ENCODE results near the gene DAZAP2.
"Not testable (repeated sequence)": the region's sequence is repeated elsewhere in the genome, so short reads cannot be mapped to it uniquely, and the experiment has no call there.

DAZAP2 gene

GRCh38 chr12:51225234-51225633 lies 13.4 kb upstream of the DAZAP2 start:
- H3K27ac Mint-ChIP-seq = no peak overlapping the region
- H3K36me3 Mint-ChIP-seq = peaks cover 4% of the 10 kb centered on the region
- no peak overlapping the region for H3K4me3 Mint-ChIP-seq
- H3K9me3 Mint-ChIP-seq = no peaks in the 10 kb centered on the region
- peaks cover 2% of the 10 kb centered on the region for H3K4me1 Mint-ChIP-seq
- ATAC-seq (ENCODE audit: low read depth) (no peak), DNase-seq (ENCODE audit: low spot score in 2 of 2) (no peak)
- no peaks in the 10 kb centered on the region for H3K27me3 Mint-ChIP-seq

GRCh38 chr12:51225771-51226170 lies 12.9 kb upstream of the DAZAP2 start:
- no peaks in the 10 kb centered on the region for H3K27me3 Mint-ChIP-seq
- no peaks in the 10 kb centered on the region for H3K9me3 Mint-ChIP-seq
- peaks cover 2% of the 10 kb centered on the region for H3K4me1 Mint-ChIP-seq
- H3K36me3 Mint-ChIP-seq = peaks cover 4% of the 10 kb centered on the region
- ATAC-seq (ENCODE audit: low read depth) (no peak), DNase-seq (ENCODE audit: low spot score in 2 of 2) (no peak)
- no peak overlapping the region for H3K4me3 Mint-ChIP-seq
- H3K27ac Mint-ChIP-seq = no peak overlapping the region

DNA sequence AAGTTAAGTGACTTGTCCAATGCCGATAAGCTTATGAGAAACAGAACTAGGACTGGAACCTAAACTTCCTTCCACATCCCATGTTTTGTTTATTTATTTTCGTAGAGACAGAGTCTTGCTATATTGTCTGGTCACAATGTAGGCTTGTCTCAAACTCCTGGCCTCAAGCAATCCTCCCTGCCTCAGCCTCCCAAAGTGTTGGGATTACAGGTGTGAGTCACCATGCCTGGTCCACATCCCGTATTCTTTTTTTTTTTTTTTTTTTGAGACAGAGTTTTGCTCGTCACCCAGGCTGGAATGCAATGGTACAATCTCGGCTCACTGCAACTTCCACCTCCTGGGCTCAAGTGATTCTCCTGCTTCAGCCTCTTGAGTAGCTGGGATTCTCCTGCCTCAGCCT lies 11.5 kb upstream of the DAZAP2 start:
- not testable (repeated sequence) for H3K27ac Mint-ChIP-seq; H3K36me3 Mint-ChIP-seq; H3K4me3 Mint-ChIP-seq; DNase-seq (ENCODE audit: low spot score in 2 of 2); H3K9me3 Mint-ChIP-seq; ATAC-seq (ENCODE audit: low read depth); H3K27me3 Mint-ChIP-seq; H3K4me1 Mint-ChIP-seq

DNA sequence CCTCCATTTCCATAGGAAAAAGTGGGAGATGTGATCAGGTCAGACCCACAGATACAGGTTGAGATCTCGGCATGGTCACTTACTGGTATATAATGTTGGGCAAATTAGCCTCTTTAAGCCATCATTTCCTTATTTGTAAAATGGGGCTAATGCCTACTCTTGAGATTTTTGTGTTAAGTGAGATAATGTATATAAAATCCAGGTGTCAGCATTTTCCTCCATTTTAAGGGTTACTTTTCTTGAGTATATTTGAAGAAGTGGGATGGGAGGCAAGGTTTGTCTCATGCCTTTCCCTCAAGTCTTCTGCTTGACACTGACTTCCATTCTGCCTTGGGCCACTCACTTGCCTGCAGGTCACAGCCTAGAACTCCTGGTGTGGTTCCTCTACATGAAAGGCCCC lies 10.7 kb upstream of the DAZAP2 start:
- no peak overlapping the region for H3K27ac Mint-ChIP-seq
- H3K9me3 Mint-ChIP-seq = no peaks in the 10 kb centered on the region
- no peak overlapping the region for H3K4me3 Mint-ChIP-seq
- no peaks in the 10 kb centered on the region for H3K27me3 Mint-ChIP-seq
- ATAC-seq (ENCODE audit: low read depth) = no peak
- H3K36me3 Mint-ChIP-seq = peaks cover 4% of the 10 kb centered on the region
- DNase-seq (ENCODE audit: low spot score in 2 of 2) = no peak
- H3K4me1 Mint-ChIP-seq = no peaks in the 10 kb centered on the region

- no peak overlapping the region for H3K4me3 Mint-ChIP-seq
Observed at GRCh38 chr12:51229116-51229809, 9.4 kb upstream of the DAZAP2 start.

GRCh38 chr12:51232642-51233041 lies 6.0 kb upstream of the DAZAP2 start:
- H3K27me3 Mint-ChIP-seq = peaks cover 2% of the 10 kb centered on the region
- DNase-seq (ENCODE audit: low spot score in 2 of 2) (no peak), ATAC-seq (ENCODE audit: low read depth) (no peak)
- H3K4me3 Mint-ChIP-seq = no peak overlapping the region
- H3K36me3 Mint-ChIP-seq = no peaks in the 10 kb centered on the region
- H3K4me1 Mint-ChIP-seq = no peaks in the 10 kb centered on the region
- no peaks in the 10 kb centered on the region for H3K9me3 Mint-ChIP-seq
- no peak overlapping the region for H3K27ac Mint-ChIP-seq

More at GRCh38 chr12:51229116-51229809, 9.4 kb upstream of the DAZAP2 start:
- no peak for ATAC-seq (ENCODE audit: low read depth)
- no peaks in the 10 kb centered on the region for H3K4me1 Mint-ChIP-seq
- no peaks in the 10 kb centered on the region for H3K27me3 Mint-ChIP-seq
- no peaks in the 10 kb centered on the region for H3K9me3 Mint-ChIP-seq
- DNase-seq (ENCODE audit: low spot score in 2 of 2) = no peak
- H3K27ac Mint-ChIP-seq = no peak overlapping the region
- peaks cover 4% of the 10 kb centered on the region for H3K36me3 Mint-ChIP-seq

DNA sequence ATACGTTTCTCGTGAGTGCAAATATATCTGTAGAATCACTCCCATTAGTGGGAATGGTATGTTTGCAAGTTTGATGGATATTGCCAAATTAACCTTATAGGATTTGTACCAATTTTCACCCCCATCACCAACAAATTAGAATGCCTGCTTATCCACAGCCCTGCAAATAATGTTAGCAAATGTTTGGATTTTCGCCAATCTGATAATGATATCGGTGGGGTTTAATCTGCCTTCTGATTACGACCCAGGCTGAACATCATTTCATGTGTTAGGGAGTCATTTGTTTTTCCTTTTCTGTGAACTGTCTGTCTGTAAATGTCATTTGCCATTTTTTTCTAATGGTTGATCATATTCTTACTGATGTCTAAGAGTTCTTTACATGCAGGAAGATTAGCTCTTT lies 4.1 kb upstream of the DAZAP2 start:
- Mint-ChIP-seq H3K4me3 (no peak overlapping the region), H3K27me3 (peaks cover 2% of the 10 kb centered on the region), H3K4me1 (peaks cover 6% of the 10 kb centered on the region), H3K36me3 (peaks cover 2% of the 10 kb centered on the region), H3K27ac (no peak overlapping the region), H3K9me3 (no peaks in the 10 kb centered on the region)
- ATAC-seq (ENCODE audit: low read depth) (no peak), DNase-seq (ENCODE audit: low spot score in 2 of 2) (no peak)

DNA sequence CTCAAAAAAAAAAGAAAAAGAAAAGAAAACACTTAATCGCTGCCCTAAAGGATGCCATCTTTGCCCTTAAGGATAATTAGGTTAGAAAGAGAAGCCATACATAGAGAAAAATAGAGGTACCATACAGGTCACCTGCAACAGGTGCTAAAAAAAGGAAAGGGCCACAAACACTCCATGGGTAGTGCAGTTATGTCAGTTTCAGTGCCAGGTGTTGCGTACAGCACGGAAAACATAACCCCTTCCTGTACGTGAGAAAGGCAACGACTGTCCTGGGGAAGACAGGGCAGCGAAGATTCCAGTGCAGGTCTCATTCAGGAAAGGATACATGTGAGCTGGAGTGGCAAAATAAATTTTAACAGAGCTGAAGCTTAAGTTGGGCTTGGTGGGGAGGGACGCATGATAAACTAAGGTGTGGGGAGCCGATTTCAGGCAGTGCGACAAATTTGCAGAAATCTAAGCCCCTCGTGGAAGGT lies 553 bp upstream of the DAZAP2 start:
- Mint-ChIP-seq H3K27me3 (peaks cover 2% of the 10 kb centered on the region), H3K36me3 (peaks cover 21% of the 10 kb centered on the region), H3K9me3 (no peaks in the 10 kb centered on the region), H3K4me1 (peaks cover 25% of the 10 kb centered on the region), H3K4me3 (peak overlapping the region; percentile 98), H3K27ac (peak overlapping the region; percentile 100)
- DNase-seq (ENCODE audit: low spot score in 2 of 2) (no peak), ATAC-seq (ENCODE audit: low read depth) (no peak)

GRCh38 chr12:51240971-51241370 lies 2.3 kb downstream of the DAZAP2 start:
- H3K9me3 Mint-ChIP-seq = no peaks in the 10 kb centered on the region
- DNase-seq (ENCODE audit: low spot score in 2 of 2) (no peak), ATAC-seq (ENCODE audit: low read depth) (no peak)
- H3K27ac Mint-ChIP-seq = peak overlapping the region; percentile 100
- H3K36me3 Mint-ChIP-seq = peaks cover 32% of the 10 kb centered on the region
- H3K4me3 Mint-ChIP-seq = peak overlapping the region; percentile 98
- H3K27me3 Mint-ChIP-seq = peaks cover 2% of the 10 kb centered on the region
- H3K4me1 Mint-ChIP-seq = peaks cover 33% of the 10 kb centered on the region

DNA sequence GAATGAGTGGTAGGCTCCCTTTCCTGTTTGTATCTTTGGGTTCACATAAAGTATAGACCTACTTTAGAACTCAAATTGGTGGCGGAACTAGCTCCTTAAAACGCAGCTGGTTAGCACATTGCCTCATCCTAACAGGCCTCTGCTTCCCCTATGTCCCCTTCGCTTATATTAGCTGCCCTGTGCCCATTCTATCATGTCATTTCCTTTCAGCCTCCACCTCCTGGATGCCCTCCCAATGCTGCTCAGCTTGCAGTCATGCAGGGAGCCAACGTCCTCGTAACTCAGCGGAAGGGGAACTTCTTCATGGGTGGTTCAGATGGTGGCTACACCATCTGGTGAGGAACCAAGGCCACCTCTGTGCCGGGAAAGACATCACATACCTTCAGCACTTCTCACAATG lies 3.5 kb downstream of the DAZAP2 start:
- Mint-ChIP-seq H3K36me3 (peaks cover 37% of the 10 kb centered on the region), H3K27ac (no peak overlapping the region), H3K9me3 (no peaks in the 10 kb centered on the region), H3K4me3 (no peak overlapping the region), H3K4me1 (peaks cover 42% of the 10 kb centered on the region), H3K27me3 (no peaks in the 10 kb centered on the region)
- ATAC-seq (ENCODE audit: low read depth) = no peak
- no peak for DNase-seq (ENCODE audit: low spot score in 2 of 2)

GRCh38 chr12:51242876-51243275 lies 4.2 kb downstream of the DAZAP2 start:
- Mint-ChIP-seq H3K27me3 (no peaks in the 10 kb centered on the region), H3K27ac (peak overlapping the region; percentile 56), H3K4me3 (peak overlapping the region; percentile 12), H3K9me3 (no peaks in the 10 kb centered on the region), H3K4me1 (peaks cover 47% of the 10 kb centered on the region), H3K36me3 (peaks cover 37% of the 10 kb centered on the region)
- ATAC-seq (ENCODE audit: low read depth) (no peak), DNase-seq (ENCODE audit: low spot score in 2 of 2) (no peak)

GRCh38 chr12:51244269-51244668 lies 5.6 kb downstream of the DAZAP2 start:
- H3K27ac Mint-ChIP-seq = peak overlapping the region; percentile 53
- DNase-seq (ENCODE audit: low spot score in 2 of 2) = no peak

DNA sequence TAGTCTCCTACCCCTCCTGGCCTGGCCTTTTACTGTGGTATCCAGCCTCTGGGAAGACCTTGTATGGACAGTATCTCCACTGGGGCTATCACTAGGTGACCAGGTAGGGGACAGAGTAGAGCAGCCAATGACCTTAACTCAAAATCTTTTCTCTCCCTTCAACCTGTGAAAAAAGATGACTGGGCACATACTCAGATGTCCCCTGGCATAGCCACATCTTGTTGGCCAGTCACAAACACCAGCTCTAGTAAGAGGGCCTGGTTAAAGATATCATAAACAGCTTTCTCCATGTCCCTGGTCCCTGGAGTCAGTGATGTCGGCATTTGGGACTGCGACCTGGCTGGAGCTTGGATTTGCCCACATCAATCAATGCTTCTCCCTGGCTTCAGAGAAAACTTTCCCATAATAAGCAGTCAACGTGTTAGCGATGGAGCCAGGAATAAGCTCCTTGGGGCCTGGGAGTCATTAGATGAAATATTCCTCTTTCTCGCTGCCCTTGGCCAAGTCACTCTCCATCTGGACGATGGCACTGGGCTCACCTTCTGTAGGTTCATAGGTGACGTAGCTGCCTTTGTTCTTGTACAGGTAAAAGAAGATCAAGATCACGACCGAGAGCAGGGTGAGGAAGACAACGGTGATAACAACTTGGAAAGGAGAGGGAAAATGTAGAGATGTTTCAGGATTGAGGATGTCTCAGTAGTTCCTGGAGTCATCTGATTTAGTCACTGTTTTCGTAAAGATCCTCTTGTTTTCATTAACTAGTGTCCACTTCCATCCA lies 7.0 kb downstream of the DAZAP2 start:
- ATAC-seq (ENCODE audit: low read depth) = no peak
- Mint-ChIP-seq H3K9me3 (no peaks in the 10 kb centered on the region), H3K36me3 (peaks cover 30% of the 10 kb centered on the region), H3K4me1 (peaks cover 36% of the 10 kb centered on the region), H3K27ac (peak overlapping the region; percentile 72), H3K4me3 (no peak overlapping the region), H3K27me3 (no peaks in the 10 kb centered on the region)
- no peak for DNase-seq (ENCODE audit: low spot score in 2 of 2)

More at GRCh38 chr12:51244269-51244668, 5.6 kb downstream of the DAZAP2 start:
- no peak overlapping the region for H3K4me3 Mint-ChIP-seq
- ATAC-seq (ENCODE audit: low read depth) = no peak
- H3K36me3 Mint-ChIP-seq = peaks cover 35% of the 10 kb centered on the region
- no peaks in the 10 kb centered on the region for H3K9me3 Mint-ChIP-seq
- no peaks in the 10 kb centered on the region for H3K27me3 Mint-ChIP-seq
- peaks cover 46% of the 10 kb centered on the region for H3K4me1 Mint-ChIP-seq

GRCh38 chr12:51246254-51246853 lies 7.7 kb downstream of the DAZAP2 start:
- Mint-ChIP-seq H3K36me3 (peaks cover 27% of the 10 kb centered on the region), H3K4me3 (no peak overlapping the region), H3K27me3 (no peaks in the 10 kb centered on the region), H3K4me1 (peaks cover 36% of the 10 kb centered on the region), H3K9me3 (no peaks in the 10 kb centered on the region), H3K27ac (peak overlapping the region; percentile 72)
- ATAC-seq (ENCODE audit: low read depth) (peak; percentile 30), DNase-seq (ENCODE audit: low spot score in 2 of 2) (no peak)
